Parathyroid adenoma (tissue), 2 donors: Measurements from ENCODE around the gene DPEP2.
"Not testable (repeated sequence)": the region's sequence is repeated elsewhere in the genome, so short reads cannot be mapped to it uniquely, and the experiment has no call there.

Experiments used
- H2AFZ ChIP-seq: fragments of 300-600 bp; sonication (generic); one replicate; pipeline ENCODE4 v1.7.0; 2017; ENCODE audit warnings: antibody characterized with exemption, mild to moderate bottlenecking
- H3K27ac ChIP-seq: fragments of 300-600 bp; sonication (generic); one replicate; pipeline ENCODE4 v1.7.0; 2017
- H3K27me3 ChIP-seq: fragments of 300-600 bp; sonication (generic); one replicate; pipeline ENCODE4 v1.7.0; 2017; ENCODE audit warnings: low read length; ENCODE audit not compliant: control insufficient read depth, insufficient read depth
- H3K36me3 ChIP-seq: fragments of 300-600 bp; sonication (generic); one replicate; pipeline ENCODE4 v1.7.0; 2017; ENCODE audit warnings: low read length; ENCODE audit not compliant: control insufficient read depth, insufficient read depth
- H3K4me1 ChIP-seq: fragments of 300-600 bp; sonication (generic); one replicate; pipeline ENCODE4 v1.7.0; 2017; ENCODE audit warnings: control low read depth
- H3K4me2 ChIP-seq: fragments of 300-600 bp; sonication (generic); one replicate; pipeline ENCODE4 v1.7.0; 2017; ENCODE audit warnings: low read length
- H3K4me3 ChIP-seq: fragments of 300-600 bp; sonication (generic); one replicate; pipeline ENCODE4 v1.7.0; 2017; ENCODE audit warnings: low read depth, low read length
- H3K79me2 ChIP-seq: fragments of 300-600 bp; sonication (generic); one replicate; pipeline ENCODE4 v1.7.0; 2017; ENCODE audit warnings: control low read depth
- H3K9ac ChIP-seq: fragments of 300-600 bp; sonication (generic); one replicate; pipeline ENCODE4 v1.7.0; 2017; ENCODE audit warnings: mild to moderate bottlenecking
- H3K9me3 ChIP-seq: fragments of 300-600 bp; sonication (generic); one replicate; pipeline ENCODE4 v1.7.0; 2017; ENCODE audit warnings: low read length; ENCODE audit not compliant: control insufficient read depth
- TF ChIP-seq, protein P1 (sequence below): fragments of 300-600 bp; sonication (generic); IDR thresholded peaks from one replicate; pipeline ENCODE4 v1.7.0; 2017; ENCODE audit warnings: antibody characterized with exemption, mild to moderate bottlenecking
- donor health status: primary hyperparathyroidism.

Gene DPEP2

DNA sequence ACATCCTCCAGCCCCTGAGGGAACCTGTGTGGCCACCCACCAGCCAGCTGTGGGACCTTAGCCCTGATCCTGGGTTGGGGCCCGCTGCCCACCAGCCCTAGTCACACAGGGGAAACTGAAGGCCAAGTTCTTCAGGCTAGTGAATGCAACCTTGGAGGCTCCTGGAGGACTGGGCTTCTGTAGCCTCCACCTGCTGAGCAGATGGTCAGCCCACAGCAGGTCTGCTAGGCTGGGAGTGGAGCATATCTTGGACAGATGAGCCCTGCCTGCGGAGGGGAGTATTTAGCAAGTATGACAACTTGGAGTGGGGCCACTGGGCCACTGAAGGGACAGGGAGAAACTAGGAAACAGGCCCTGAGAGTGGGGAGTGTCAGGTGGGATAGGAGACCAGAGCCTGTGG lies 23.1 kb downstream of the DPEP2 start:
- TF ChIP-seq, protein P1, sequence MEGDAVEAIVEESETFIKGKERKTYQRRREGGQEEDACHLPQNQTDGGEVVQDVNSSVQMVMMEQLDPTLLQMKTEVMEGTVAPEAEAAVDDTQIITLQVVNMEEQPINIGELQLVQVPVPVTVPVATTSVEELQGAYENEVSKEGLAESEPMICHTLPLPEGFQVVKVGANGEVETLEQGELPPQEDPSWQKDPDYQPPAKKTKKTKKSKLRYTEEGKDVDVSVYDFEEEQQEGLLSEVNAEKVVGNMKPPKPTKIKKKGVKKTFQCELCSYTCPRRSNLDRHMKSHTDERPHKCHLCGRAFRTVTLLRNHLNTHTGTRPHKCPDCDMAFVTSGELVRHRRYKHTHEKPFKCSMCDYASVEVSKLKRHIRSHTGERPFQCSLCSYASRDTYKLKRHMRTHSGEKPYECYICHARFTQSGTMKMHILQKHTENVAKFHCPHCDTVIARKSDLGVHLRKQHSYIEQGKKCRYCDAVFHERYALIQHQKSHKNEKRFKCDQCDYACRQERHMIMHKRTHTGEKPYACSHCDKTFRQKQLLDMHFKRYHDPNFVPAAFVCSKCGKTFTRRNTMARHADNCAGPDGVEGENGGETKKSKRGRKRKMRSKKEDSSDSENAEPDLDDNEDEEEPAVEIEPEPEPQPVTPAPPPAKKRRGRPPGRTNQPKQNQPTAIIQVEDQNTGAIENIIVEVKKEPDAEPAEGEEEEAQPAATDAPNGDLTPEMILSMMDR: no peak
- Histone ChIP-seq H3K9me3 (no peaks in the 10 kb centered on the region), H3K27ac (no peak overlapping the region), H2AFZ (no peak overlapping the region), H3K9ac (no peak overlapping the region), H3K27me3 (no peaks in the 10 kb centered on the region), H3K4me1 (no peaks in the 10 kb centered on the region), H3K36me3 (no peaks in the 10 kb centered on the region), H3K79me2 (no peaks in the 10 kb centered on the region), H3K4me3 (no peak overlapping the region), H3K4me2 (no peak overlapping the region)

DNA sequence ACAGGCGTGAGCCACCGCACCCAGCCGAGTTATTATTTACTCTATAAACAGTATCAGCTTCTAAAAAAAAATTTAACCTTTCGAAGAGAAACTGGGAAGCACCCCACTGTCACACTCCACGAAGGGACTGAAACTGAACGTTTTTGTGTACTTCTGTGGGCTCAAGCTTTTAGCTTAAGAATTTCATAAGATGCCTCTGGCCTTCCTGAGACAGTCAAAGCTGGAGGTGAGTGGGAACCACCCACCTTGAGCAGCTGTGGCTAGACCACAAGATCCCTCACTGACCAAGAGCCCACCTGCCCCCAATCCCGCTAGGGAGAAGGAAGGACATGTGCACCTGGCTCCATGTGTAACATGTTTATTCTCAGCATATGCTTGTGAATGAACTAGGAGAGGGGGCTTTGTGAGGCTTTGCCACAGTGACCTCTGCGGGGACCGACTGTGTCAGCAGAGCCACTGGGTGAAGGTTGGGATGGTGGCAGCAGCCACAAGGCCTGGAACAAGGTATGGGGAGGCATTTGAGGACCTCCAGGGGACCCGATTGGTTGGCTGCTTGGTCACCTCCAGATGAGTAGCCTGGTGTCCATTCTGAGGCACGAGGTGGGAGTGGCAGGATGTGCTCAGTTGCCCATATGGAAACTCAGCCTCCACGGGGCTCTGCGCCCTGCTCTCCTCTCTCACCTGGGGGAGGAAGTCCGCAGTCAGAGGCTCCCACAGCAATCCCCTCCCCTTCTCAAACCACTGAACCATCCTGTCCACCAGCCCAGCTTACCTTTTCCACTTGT lies 23.8 kb downstream of the DPEP2 start:
- TF ChIP-seq, protein P1: no peak
- Histone ChIP-seq H3K9ac (no peak overlapping the region), H3K4me1 (no peaks in the 10 kb centered on the region), H3K27ac (no peak overlapping the region), H3K4me2 (no peak overlapping the region), H2AFZ (no peak overlapping the region), H3K27me3 (no peaks in the 10 kb centered on the region), H3K4me3 (no peak overlapping the region), H3K79me2 (no peaks in the 10 kb centered on the region), H3K36me3 (no peaks in the 10 kb centered on the region), H3K9me3 (no peaks in the 10 kb centered on the region)

DNA sequence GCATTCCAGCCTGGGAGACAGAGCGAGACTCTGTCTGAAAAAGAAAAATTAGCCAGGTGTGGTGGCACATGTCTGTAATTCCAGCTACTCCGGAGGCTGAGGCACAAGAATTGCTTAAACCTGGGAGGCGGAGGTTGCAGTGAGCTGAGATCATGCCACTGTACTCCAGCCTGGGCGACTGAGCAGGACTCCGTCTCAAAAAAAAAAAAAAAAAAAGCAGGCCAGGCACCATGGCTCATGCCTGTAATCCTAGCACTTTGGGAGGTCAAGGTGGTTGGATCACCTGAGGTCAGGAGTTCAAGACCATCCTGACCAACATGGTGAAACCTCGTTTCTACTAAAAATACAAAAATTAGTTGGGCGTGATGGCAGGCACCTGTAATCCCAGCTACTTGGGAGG lies 27.0 kb downstream of the DPEP2 start:
- not testable (repeated sequence) for H3K9me3 ChIP-seq, H3K4me1 ChIP-seq, H3K27me3 ChIP-seq, H3K36me3 ChIP-seq, H3K27ac ChIP-seq, H2AFZ ChIP-seq, H3K4me3 ChIP-seq, H3K4me2 ChIP-seq, H3K9ac ChIP-seq, H3K79me2 ChIP-seq

DNA sequence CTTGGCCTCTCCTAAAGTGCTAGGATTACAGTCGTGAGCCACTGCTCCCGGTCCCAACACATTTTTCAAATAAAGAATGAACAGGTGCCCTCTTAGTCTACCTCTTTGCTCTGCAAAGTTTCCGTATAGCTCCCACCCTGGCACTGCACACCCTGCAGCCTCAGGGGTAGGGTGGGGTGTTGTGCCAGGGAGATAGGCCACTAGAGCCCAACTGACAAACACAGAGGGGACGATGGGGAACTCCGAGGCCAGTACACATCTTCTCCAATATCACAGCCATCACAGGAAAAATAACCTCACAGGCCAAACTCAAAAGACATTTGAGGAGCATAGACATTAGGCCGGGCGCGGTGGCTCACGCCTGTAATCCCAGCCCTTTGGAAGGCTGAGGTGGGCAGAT lies 28.2 kb downstream of the DPEP2 start:
- H3K9ac ChIP-seq: no peak overlapping the region
- TF ChIP-seq, protein P1: no peak
- no peaks in the 10 kb centered on the region for H3K27me3 ChIP-seq
- H3K4me1 ChIP-seq: peaks cover 11% of the 10 kb centered on the region
- H3K4me3 ChIP-seq: no peak overlapping the region
- no peak overlapping the region for H3K4me2 ChIP-seq
- H3K9me3 ChIP-seq: no peaks in the 10 kb centered on the region
- no peaks in the 10 kb centered on the region for H3K36me3 ChIP-seq
- no peak overlapping the region for H2AFZ ChIP-seq
- H3K27ac ChIP-seq: no peak overlapping the region
- H3K79me2 ChIP-seq: no peaks in the 10 kb centered on the region

DNA sequence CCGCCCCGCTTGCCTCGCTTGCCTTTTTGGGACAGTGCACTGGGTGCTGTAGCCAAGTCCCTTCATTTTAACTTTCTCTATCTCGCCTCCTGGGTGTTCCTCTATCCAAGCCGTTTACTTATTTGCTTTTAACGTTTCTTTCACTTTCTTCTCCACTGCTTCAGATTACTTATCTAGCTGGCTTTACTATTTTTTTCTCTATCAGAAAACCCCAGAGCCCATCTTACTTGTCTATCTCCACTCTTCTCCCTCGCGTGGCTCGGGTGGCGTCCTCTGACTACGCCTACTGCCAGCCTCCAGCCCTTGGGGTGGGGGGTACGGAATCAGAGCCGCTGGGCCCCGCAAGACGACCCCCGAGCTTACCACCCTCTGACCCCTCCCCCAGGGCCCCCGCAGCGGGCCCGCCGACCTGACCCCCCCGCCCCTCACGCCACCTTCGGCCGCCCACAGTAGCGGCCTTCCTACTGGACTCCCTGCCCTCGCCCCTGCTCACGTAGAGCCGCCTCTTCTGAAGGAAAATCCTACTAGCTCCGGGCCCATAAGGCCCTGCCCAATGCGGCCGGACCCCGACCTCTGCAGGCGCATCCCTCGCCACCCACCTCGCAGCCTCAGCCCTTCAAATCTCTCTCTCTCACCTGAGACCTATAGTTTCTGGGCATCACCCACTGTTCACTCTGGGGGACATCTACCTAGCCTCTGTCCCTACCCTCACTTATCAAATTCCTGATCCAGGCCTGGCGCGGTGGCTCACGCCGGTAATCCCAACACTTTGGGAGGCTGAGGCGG lies 29.8 kb downstream of the DPEP2 start:
- H3K9me3 ChIP-seq: no peaks in the 10 kb centered on the region
- peak overlapping the region; percentile 97 for H2AFZ ChIP-seq
- H3K4me2 ChIP-seq: peak overlapping the region; percentile 99
- H3K36me3 ChIP-seq: no peaks in the 10 kb centered on the region
- TF ChIP-seq, protein P1: no peak
- H3K4me3 ChIP-seq: peak overlapping the region; percentile 84
- H3K27ac ChIP-seq: peak overlapping the region; percentile 67
- H3K9ac ChIP-seq: no peak overlapping the region
- H3K4me1 ChIP-seq: peaks cover 23% of the 10 kb centered on the region
- no peaks in the 10 kb centered on the region for H3K79me2 ChIP-seq
- H3K27me3 ChIP-seq: no peaks in the 10 kb centered on the region
